ENCODE results near the gene MPDU1.

MPDU1 gene
- 22.2 to 28.5 reads per million in 2 donors for total RNA-seq

GRCh38 chr17:7583253-7584109 is at the start of gene MPDU1:
MPDU1 (plus strand) TSS chr17:7583852; CDS start chr17:7583863, 11 bp downstream.
- peak; percentile 88 for DNase-seq

- no peak for DNase-seq
These were observed 45.6 kb upstream of the MPDU1 start for GRCh38 chr17:7538050-7538449.

DNA sequence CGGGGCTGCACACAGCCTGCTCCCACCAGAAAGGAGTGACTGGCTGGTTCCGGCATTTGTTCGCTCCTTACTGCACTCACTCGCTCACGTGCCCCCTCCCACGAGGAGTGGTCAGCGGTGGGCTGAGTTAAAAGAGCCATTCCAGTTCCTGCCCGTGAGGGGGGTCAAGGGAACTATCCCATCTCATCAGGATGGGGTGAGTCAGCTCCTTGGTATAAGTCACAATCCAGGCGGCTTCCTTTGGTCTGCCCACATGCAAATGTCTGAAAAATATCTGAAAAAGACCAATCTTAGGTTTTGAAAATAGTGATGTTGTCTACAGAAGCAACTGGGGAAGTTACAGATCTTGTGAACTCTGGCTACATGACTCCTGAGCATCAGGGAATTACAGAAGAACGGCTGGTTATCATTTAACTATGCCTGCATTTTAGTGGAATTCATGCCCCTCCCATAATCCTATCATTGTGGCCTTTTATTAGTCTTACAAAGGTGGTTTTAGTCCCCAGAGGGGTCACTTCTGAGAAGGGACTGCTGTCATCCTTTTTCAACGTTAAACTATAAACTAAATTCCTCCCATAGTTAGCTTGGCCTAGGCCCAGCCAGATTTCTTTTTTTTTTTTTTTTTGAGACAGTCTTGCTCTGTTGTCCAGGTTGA is 44.6 kb upstream of the MPDU1 start:
- DNase-seq, result no peak

GRCh38 chr17:7541074-7541621 is 42.5 kb upstream of the MPDU1 start:
- no peak for DNase-seq

DNA sequence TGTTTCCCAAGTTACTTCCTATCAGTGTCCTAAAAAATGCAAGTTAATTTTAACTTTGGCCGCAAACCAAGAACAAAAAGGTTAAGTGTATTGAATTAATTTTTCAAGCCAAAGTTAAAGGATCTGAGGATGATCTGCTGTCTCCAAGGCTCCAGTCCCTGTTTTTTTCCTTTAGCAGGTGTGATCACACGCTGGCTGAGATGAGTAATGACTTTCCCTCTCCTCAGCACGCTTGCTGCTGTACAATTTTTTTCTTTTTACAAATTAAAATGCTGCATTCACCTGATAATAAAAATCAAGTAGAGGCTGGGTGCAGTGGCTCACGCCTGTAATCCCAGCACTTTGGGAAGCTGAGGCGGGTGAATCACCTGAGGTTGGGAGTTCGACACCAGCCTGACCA is 38.7 kb upstream of the MPDU1 start:
- no peak for DNase-seq

DNA sequence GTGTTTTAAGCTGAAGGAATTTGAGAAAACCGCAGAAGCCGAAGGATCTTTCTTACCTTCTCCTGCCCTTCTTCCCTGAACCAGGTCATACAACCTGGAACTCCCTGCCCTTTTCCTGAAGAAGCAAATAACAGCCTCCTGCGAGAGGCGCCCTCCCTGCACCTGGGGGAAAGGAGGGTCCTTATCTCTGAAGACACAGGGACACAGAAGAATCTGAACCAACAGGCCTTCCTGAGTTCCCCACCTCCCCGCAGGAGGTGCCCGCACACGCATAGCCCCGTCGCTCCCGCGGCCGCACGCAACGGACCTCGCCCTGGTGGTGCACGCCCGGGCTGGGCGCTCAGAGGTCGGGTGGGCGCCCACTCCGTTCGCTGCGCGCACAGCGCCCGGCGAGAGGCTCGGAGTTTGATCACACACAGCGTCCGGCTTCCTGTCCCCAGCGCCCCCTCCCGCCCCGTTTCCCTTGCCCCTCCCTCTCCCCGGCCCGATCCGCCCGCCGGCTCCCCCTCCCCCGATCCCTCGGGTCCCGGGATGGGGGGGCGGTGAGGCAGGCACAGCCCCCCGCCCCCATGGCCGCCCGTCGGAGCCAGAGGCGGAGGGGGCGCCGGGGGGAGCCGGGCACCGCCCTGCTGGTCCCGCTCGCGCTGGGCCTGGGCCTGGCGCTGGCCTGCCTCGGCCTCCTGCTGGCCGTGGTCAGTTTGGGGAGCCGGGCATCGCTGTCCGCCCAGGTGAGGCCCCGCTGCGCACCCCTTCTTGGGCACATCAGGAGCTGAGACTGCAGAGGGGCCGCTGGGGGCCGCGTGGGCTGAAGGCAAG is 34.9 kb upstream of the MPDU1 start, which contains the start of gene TNFSF12:
TNFSF12 (plus strand) TSS at position 474 of the 816 bp plus-strand sequence; CDS start at position 570, 96 bp downstream.
- peak; percentile 38 for DNase-seq

DNA sequence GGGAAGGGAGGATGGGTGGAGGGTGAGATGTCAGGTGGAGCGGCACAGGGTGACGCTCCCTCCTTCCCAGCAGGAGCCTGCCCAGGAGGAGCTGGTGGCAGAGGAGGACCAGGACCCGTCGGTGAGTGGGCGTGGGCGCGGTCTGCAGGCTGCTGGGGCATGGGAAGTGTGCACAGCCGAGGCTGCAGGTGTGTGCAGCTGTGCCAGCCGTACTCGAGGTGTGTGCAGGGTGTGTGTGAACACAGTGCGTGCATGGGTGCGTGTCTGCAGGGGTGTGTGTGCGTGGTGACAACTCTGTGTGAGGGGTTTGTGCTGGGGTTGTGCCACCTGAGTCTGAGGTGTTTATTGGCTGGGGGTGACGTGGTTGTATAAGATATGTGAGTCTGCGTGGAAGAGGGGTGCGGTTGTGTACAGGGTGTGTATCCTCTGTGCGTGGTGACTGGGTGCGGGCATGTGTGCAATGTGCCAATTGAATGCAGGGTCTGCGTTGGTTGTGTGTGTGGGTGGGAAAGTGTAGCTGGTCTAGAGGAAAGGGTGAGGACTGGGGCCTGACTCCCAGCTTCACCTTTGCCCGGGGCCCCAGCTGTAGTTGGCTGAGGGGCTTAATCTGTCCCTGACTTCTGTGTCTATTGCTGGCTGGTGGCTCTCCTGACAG is 34.1 kb upstream of the MPDU1 start:
- no peak for DNase-seq

DNA sequence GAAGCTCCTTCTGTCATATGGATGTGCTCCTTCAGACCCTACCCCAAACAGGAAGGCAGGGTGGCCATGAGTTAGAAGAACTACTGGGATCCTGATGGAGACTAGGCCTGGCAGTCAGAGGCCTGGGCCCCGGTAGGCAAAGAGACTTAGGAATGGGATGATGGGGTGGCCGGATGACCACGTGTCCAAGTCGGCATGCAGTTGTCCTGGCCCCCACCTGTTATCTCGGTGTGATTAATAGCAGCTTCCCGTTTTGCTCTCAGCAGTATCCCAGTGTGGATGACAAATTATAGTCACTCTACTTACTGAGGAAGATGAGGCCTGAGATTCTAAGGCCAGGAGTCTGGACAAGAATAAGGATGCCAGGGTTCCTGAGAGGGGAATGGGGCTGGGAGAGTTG is 33.3 kb upstream of the MPDU1 start:
- no peak for DNase-seq

DNA sequence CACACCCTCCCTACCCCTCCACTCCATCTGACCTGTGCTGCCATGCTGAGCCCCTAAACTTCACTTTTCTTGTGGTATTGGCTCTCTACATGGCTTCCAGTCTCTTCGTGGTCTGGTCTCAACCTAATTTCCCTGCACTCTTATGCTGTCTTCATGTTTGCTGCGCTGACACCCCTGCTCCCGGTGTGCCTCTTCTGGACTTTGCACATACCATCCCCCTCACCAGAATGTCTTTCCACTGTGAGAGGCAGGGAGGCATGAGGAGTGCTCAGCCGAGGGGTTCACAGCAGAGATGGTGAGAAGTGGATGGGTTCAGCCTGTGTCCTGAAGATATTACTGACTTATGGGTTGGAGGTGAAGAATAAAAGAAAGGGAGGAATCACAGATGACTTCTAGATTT is 32.3 kb upstream of the MPDU1 start:
- no peak for DNase-seq

DNA sequence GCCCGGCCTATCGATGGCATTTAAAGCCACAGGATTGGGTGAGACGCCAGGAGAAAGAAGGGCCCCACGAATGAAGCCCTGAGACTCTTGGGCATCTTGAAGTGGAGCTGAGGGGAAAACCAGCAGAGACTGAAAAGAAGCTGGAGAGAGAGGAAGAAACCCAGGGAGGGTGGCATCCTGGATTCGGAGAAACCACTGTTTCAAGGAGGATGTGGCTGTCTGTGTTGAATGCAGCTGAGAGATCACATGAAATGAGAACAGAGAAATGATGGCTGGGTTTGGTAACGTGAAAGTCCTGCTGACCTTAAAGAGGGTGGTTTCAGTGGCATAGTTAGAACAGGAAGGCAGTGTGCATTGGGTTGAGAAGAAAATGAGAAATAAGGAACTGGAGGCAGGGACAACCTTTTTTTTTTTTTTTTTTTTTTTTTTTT is 31.0 kb upstream of the MPDU1 start:
- no peak for DNase-seq

DNA sequence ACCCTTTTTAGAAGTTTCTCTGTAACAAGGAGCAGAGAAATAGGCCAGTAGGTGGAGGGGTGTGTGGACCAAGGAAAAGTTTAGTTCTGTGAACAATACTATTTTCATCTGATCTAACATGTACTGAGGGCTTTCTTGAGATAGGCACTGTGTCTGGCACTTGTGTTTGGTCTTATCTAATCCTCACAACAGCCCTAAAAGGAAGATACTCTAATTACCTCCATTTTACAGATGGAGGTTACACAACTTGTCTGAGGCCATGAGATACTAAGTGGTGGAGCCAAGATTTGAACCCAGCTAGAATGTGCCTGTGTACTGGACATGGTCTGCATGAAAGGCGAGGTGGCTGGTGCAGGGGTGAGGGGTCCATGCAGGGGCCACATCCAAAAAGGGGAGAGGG is 30.3 kb upstream of the MPDU1 start:
- no peak for DNase-seq

DNA sequence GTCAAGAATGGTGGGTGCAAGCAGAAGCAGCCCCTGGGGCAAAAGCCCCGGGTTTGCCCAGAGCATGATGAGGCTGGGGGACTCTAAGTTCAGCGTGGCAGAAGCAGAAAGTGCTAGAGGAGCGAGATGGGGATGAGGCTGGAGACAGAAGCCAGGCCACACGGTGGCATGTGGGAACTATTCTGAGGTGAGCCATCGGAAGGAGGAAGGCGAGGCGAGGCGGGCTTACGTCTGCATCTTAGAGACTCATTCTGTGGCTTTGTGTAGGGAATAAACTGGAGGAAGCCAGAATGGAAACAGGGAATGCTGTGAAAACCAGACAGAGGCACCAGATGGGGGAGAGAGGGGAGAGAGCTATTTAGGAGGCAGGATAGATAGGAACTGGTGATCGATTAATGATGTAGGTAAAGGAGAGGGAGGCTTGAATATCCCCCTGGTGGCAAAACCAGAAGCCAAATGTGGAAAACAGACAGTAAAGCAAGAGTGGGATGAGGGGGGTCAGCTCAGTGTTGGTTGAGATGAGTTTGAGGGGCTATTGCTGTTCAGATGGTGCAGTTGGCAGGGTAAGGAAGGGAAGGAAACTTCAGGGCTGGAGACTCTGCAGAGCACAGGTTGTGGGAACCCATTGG is 28.2 kb upstream of the MPDU1 start:
- no peak for DNase-seq

GRCh38 chr17:7556627-7557026 is 27.0 kb upstream of the MPDU1 start:
- no peak for DNase-seq

DNA sequence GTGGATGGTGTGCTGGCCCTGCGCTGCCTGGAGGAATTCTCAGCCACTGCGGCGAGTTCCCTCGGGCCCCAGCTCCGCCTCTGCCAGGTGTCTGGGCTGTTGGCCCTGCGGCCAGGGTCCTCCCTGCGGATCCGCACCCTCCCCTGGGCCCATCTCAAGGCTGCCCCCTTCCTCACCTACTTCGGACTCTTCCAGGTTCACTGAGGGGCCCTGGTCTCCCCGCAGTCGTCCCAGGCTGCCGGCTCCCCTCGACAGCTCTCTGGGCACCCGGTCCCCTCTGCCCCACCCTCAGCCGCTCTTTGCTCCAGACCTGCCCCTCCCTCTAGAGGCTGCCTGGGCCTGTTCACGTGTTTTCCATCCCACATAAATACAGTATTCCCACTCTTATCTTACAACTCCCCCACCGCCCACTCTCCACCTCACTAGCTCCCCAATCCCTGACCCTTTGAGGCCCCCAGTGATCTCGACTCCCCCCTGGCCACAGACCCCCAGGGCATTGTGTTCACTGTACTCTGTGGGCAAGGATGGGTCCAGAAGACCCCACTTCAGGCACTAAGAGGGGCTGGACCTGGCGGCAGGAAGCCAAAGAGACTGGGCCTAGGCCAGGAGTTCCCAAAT is 26.4 kb upstream of the MPDU1 start:
- no peak for DNase-seq

DNA sequence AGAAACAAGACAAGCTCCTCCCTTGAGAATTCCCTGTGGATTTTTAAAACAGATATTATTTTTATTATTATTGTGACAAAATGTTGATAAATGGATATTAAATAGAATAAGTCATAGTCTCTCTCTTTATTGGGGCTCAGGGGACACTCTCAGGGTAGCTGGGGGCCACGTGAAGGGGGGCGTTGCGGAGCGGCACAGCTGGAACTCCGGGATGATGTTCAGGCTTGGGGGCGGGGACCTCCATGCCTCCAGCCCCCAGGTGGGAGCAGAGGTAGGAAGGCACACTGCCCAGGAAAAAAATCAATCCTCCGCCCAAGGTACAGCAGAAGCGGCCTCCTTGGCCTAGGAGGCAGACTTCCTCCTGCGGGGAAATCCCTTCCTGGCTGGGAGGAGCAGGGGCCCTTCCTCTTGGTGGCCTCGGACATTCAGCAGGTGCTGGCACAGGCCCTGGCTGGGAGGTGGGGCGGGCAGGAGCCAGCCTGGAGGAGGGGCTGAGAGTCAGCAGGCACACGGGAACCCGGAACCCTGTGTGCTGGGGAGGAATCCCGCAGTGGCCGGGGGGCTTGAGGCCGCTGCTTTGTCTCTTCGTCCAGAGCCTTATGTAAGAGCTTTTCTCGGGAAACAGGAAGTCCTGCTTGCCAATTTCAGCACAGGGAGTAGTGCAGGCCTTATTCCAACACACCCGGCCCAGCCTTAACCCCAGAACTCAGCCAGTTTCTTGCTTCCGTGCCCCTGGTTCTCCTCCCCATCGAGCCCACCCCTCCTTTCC is 25.7 kb upstream of the MPDU1 start:
- DNase-seq, result no peak

DNA sequence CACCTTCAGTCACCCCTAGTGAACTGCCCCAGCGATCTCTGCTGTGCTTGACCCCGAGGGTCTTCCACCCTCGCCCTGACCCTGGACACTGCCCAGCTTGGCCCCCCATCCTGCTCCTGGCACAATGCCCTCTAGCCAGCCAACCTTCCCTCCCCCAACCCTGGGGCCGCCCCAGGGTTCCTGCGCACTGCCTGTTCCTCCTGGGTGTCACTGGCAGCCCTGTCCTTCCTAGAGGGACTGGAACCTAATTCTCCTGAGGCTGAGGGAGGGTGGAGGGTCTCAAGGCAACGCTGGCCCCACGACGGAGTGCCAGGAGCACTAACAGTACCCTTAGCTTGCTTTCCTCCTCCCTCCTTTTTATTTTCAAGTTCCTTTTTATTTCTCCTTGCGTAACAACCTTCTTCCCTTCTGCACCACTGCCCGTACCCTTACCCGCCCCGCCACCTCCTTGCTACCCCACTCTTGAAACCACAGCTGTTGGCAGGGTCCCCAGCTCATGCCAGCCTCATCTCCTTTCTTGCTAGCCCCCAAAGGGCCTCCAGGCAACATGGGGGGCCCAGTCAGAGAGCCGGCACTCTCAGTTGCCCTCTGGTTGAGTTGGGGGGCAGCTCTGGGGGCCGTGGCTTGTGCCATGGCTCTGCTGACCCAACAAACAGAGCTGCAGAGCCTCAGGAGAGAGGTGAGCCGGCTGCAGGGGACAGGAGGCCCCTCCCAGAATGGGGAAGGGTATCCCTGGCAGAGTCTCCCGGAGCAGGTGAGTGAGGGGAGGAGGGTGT is 24.9 kb upstream of the MPDU1 start, which contains the start of gene TNFSF13:
TNFSF13 (plus strand) TSS at position 207 of the 776 bp plus-strand sequence; CDS start at position 497, 290 bp downstream.
- no peak for DNase-seq

- no peak for DNase-seq
These were observed 24.1 kb upstream of the MPDU1 start for GRCh38 chr17:7559320-7560171.
